LNCaP clone FGC (cell line): ENCODE measurements around the gene PAM16.

Experiments used
- DNase-seq: peaks from one replicate; pipeline ENCODE4 v3.0.0-alpha.2; 2011; ENCODE audit warnings: low read depth
- H3K4me3 ChIP-seq: 2 replicates; pipeline ENCODE4 v1.5.1; 2011; ENCODE audit warnings: mild to moderate bottlenecking, low read depth, low read length, control low read depth
- TF ChIP-seq, protein P1 (sequence below): IDR thresholded peaks from 2 replicates; pipeline ENCODE4 v1.5.1; 2012; ENCODE audit warnings: mild to moderate bottlenecking; ENCODE audit not compliant: control insufficient read depth, insufficient read depth; ENCODE audit errors: extremely low read depth

PAM16 gene

DNA sequence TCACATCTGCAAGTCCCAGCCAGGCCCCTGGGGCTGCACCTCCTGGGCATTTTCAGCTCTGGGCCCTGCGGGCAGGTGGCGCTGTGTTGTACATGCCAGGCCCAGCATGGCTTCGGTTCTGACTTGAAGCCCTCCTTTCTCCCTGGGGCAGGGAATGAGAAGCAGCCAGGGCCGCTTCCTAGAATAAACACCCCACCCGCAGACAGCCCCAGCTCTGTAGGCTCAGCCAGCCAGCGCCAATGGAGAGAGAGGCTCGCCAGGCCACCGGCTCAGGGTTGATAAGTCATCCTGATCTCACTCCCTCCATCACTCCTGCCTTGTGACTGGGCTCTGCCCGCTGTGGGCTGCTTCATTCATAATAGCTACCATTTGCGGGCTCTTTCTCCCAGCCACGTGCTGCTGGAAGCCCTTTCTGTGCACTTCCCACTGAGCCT lies 41.3 kb downstream of the PAM16 start:
- TF ChIP-seq, protein P1, sequence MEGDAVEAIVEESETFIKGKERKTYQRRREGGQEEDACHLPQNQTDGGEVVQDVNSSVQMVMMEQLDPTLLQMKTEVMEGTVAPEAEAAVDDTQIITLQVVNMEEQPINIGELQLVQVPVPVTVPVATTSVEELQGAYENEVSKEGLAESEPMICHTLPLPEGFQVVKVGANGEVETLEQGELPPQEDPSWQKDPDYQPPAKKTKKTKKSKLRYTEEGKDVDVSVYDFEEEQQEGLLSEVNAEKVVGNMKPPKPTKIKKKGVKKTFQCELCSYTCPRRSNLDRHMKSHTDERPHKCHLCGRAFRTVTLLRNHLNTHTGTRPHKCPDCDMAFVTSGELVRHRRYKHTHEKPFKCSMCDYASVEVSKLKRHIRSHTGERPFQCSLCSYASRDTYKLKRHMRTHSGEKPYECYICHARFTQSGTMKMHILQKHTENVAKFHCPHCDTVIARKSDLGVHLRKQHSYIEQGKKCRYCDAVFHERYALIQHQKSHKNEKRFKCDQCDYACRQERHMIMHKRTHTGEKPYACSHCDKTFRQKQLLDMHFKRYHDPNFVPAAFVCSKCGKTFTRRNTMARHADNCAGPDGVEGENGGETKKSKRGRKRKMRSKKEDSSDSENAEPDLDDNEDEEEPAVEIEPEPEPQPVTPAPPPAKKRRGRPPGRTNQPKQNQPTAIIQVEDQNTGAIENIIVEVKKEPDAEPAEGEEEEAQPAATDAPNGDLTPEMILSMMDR = peak; percentile 15; the same call in 1 of the 2 replicates
- no peak overlapping the region for H3K4me3 ChIP-seq
- DNase-seq = no peak

DNA sequence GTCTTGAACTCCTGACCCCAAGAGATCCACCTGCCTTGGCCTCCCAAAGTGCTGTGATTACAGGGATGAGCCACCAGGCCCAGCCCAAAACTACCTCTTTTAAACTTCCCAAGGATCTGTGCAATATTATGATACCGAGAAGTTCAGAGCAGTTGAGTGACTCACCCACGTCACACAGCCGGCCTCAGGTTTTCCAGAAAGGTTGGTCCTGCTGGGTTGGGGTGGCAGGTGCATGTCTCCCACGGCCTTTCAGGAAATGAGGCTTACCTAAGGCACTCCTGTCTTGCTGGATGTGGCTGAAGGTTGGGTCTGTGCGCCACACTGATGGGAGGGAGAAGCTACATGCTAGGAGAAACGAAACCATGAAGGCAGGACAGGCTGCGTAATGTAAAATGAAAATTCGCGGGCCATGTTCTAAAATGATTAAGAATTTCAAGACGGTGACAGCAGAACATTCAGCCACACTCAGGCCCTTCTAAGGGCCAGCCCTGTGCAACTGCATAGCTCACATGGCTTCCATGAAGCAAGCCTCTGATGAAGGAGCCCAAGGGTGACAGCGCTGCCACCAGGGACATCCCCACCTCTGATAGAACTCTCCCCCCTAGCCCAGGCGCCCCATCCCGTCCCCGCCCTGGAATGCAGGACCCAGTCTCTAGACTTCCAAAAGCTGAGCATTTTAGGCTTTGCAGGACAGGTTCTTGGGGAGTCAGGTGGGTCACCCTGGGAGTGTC lies 41.9 kb downstream of the PAM16 start:
- TF ChIP-seq, protein P1 = no peak
- H3K4me3 ChIP-seq = no peak overlapping the region
- no peak for DNase-seq

DNA sequence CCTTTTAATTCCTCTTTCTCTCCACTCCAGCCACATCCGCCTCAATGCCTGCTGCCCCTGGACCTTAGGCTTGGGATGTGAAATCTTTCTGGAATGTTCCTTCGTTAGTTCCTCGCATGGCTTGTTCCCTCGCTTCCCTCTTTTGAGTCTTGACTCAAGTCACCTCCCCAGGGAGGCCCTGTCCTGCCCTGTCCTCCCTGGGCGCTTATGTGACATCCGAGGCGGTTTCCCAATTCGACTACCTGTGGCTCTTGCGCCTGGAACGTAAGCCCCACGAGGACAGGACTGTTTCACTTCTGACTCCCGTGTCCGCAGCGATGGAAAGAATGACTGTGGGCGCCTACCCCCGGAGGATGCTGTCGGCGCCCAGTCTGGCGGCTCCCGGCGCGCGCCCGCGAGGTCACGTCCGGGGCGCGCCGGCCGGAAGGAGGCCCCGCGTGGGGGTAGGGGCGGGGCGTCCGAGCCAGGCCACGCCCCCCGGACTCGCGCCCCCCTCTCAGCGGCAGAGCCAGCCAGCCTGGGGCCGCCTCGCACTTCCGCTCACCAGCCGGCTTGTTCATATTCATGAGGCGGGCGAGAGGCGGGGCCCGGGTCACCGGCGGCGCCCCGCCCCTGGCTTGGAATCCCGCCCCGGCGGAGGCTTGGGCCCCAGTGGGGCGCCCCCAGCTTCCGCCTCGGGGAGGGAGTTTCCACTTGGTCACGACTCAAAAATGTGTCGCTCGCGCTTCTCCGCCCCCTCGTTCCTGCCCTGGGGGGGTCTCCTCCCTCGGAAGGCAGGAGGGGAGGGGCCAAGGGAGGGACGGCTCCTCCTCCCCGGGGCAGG lies 43.7 kb downstream of the PAM16 start:
- TF ChIP-seq, protein P1 = no peak
- no peak for DNase-seq
- H3K4me3 ChIP-seq = peak overlapping the region; percentile 61

DNA sequence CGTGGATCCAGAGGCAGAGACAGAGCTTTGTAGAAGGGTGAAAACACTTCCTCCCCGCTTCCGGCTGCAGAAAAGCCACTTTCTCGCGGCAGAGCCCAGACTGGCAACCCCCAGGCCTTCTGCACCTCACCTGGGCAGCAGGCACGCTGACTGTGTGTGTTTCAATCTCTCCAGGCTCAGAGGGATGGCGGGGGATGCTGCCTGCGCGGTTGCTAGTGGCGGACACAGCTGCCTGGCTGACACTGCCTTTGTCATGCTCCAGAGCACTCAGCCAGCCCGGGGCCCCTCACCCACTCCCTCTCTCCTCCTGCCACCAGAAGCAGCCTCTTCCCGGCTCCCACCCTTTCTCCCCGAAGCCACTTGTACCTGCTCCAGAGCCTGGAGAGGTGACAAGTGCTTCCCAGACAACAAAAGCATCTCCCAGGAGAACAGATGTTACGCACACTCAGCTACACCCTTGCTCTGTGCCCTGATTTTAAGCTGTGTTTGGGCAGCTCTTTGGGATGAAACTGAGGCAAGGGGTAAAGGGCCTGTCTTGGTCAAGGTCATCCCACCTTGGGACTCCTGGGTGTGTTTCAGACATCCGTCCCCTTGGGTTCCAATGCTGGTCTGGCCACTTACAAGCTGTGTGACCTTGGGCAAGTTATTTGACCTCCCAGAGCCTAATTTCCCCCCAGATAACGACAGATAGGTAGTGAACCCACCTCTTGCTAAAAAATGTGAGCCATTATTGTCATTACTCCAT lies 44.5 kb downstream of the PAM16 start:
- TF ChIP-seq, protein P1 = no peak
- no peak for DNase-seq
- peak overlapping the region; percentile 61 for H3K4me3 ChIP-seq

DNA sequence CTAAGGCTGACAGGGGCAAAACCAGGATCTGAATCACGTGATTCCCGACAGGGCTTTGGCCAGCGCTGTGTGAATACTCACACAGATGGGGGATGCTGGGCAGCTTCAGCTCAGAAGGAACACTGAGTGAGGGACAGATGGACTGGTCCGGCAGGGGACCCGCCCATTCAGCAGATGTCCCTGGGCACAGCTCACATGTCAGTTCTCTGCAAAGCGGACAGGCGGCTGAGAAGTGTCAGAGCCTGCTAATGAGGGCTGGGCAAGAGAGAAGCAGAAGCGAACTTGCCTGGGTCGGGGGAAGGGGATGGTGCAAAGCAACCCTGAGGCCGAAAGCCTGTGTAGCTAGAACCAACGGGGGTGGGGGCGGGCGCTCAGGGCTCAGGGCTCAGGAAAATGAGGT lies 47.1 kb downstream of the PAM16 start:
- DNase-seq = no peak
- TF ChIP-seq, protein P1 = no peak
- H3K4me3 ChIP-seq = no peak overlapping the region

DNA sequence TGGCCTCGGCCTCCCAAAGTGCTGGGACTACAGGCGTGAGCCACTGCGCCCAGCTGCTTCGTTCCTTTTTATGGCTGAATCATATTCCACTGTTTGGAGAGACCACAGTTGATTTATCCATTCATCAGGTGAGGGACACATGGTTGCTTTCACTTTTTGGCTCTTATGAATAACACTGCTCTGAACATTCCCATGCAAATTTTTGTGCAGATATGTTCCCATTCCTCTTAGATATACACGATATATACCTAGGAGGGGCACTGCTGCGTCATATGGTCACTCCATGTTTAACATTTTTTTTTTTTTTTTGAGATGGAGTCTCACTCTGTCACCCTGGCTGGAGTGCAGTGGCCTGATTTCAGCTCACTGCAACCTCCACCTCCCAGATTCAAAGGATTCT lies 49.2 kb downstream of the PAM16 start:
- TF ChIP-seq, protein P1 = no peak
- no peak for DNase-seq
- H3K4me3 ChIP-seq = no peak overlapping the region
